SH-SY5Y (cell line): ENCODE results near the gene BACH1.

ENCODE experiments used
- GATA2 ChIP-seq: IDR thresholded peaks from 2 replicates; pipeline ENCODE4 v1.6.1; 2011; ENCODE audit warnings: mild to moderate bottlenecking, low read depth, low read length
- GATA3 ChIP-seq: IDR thresholded peaks from 2 replicates; pipeline ENCODE4 v1.6.1; 2011; ENCODE audit warnings: low read depth, mild to moderate bottlenecking, low read length, moderate library complexity

GRCh38 chr21:29290240-29290639, 8.5 kb upstream of the BACH1 start:
- TF ChIP-seq GATA3 (no peak), GATA2 (no peak)
